ENCODE results near the gene DDX20. TPM values are rescaled to one million over a fixed set of nuclear protein-coding genes. Genes with fewer than 3 reads are reported as not detected.

The DDX20 gene, protein sequence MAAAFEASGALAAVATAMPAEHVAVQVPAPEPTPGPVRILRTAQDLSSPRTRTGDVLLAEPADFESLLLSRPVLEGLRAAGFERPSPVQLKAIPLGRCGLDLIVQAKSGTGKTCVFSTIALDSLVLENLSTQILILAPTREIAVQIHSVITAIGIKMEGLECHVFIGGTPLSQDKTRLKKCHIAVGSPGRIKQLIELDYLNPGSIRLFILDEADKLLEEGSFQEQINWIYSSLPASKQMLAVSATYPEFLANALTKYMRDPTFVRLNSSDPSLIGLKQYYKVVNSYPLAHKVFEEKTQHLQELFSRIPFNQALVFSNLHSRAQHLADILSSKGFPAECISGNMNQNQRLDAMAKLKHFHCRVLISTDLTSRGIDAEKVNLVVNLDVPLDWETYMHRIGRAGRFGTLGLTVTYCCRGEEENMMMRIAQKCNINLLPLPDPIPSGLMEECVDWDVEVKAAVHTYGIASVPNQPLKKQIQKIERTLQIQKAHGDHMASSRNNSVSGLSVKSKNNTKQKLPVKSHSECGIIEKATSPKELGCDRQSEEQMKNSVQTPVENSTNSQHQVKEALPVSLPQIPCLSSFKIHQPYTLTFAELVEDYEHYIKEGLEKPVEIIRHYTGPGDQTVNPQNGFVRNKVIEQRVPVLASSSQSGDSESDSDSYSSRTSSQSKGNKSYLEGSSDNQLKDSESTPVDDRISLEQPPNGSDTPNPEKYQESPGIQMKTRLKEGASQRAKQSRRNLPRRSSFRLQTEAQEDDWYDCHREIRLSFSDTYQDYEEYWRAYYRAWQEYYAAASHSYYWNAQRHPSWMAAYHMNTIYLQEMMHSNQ
- total RNA-seq (2014; rRNA removed; shearing (Covaris generic)) (20.1 and 24.2 TPM in 2 replicates), polyA plus RNA-seq (2016; fragmentation: Nextera tagmentation; extraction: Ambion mirVana) (9.4 and 11.5 TPM in 2 replicates)

GRCh38 chr1:111755331-111756123, at the start of gene DDX20:
Gene DDX20, plus strand, starts transcription at chr1:111755901. Its CDS starts 24 bp downstream, at chr1:111755925.
- 1 to 2% methylated on average over 64 to 67 of the region's 67 CpGs for WGBS, 2 experiments (ENCODE audit: low coverage in 1 of 2, low lambda C conversion rate in 2 of 2, missing lambda C conversion rate in 2 of 2)
- no peaks in the 10 kb centered on the region for H3F3A ChIP-seq (ENCODE audit: insufficient read depth)
- in situ Hi-C loops (cut with MboI) = loop anchor here (10.0 to 25.0 kb wide), 2 partner anchors 281 to 543 kb away; partner anchors contain the start of genes C1orf162 and DENND2D
- DNase-seq = peak; percentile 99
- peak within 1 kb of the TSS; percentile 94 for H3K27ac ChIP-seq
- peak within 1 kb of the TSS; percentile 95 for H3K4me2 ChIP-seq (ENCODE audit: unreplicated experiment)
- no peaks in the 10 kb centered on the region for H3K27me3 ChIP-seq (replicated peaks; ENCODE audit: insufficient read depth)
- no peaks in the 10 kb centered on the region for H3K9me3 ChIP-seq (ENCODE audit: low read depth)
- no peaks in the 10 kb centered on the region for H3K9me2 ChIP-seq (ENCODE audit: insufficient read depth)
- peak within 1 kb of the TSS; percentile 98 for H2AFZ ChIP-seq
- no peaks in the 10 kb centered on the region for H4K20me1 ChIP-seq (ENCODE audit: insufficient read depth)
- TF ChIP-seq EZH2 (IDR thresholded peaks at IDR 0.05; ENCODE audit: insufficient read depth, poor library complexity, severe bottlenecking) (no peak), EZH2phosphoT487 (IDR thresholded peaks at IDR 0.05; ENCODE audit: insufficient read depth, low read depth) (no peak)
- peaks cover 38% of the 10 kb centered on the region for H3K79me2 ChIP-seq (ENCODE audit: insufficient read depth)
- H3K4me1 ChIP-seq (ENCODE audit: insufficient read depth) = peaks cover 6% of the 10 kb centered on the region; the same call in 1 of the 2 replicates
- H3K4me3 ChIP-seq = peak within 1 kb of the TSS; percentile 94
- peaks cover 16% of the 10 kb centered on the region for H3K36me3 ChIP-seq (ENCODE audit: low read depth)
- peak within 1 kb of the TSS; percentile 93 for H3K9ac ChIP-seq

DNA sequence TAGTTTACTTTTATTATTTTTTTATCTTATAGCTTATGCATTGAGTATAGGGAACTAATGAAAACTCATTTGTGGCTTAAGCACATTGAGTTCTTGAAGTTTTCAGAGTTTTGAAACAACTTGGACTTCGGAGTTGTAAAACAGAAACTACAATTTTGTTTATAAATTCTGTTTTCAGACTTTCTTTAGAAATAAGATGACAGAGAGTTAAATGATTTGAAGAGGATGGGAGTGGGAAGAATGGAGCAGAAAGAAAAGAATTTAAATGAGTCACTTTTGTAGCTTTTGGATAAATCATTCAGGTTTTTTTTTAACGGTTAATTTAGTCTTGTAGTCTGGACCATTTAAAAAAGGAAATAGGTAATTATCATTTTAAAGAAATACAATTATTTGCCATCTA, 48.8 kb upstream of the DDX20 start:
- no peaks in the 10 kb centered on the region for H4K20me1 ChIP-seq (ENCODE audit: insufficient read depth)
- H3K4me3 ChIP-seq = no peak overlapping the region
- H3K27me3 ChIP-seq (replicated peaks; ENCODE audit: insufficient read depth) = no peaks in the 10 kb centered on the region
- no peak overlapping the region for H3K9ac ChIP-seq
- peaks cover 50% of the 10 kb centered on the region for H3K36me3 ChIP-seq (ENCODE audit: low read depth)
- H3K9me3 ChIP-seq (ENCODE audit: low read depth) = no peaks in the 10 kb centered on the region
- H3F3A ChIP-seq (ENCODE audit: insufficient read depth) = 0 out of 2 replicates have a peak, but pooled peaks cover 6% of the 10 kb centered on the region
- in situ Hi-C loops (cut with MboI) = no loop called here
- H3K4me2 ChIP-seq (ENCODE audit: unreplicated experiment) = peak overlapping the region; percentile 23
- no peak overlapping the region for H3K27ac ChIP-seq
- no peaks in the 10 kb centered on the region for H3K9me2 ChIP-seq (ENCODE audit: insufficient read depth)
- 73 to 76% methylated on average over 2 of the region's 2 CpGs for WGBS, 2 experiments (ENCODE audit: low coverage in 1 of 2, low lambda C conversion rate in 2 of 2, missing lambda C conversion rate in 2 of 2)
- no peak for TF ChIP-seq EZH2 (IDR thresholded peaks at IDR 0.05; ENCODE audit: insufficient read depth, poor library complexity, severe bottlenecking)
- TF ChIP-seq EZH2phosphoT487 (IDR thresholded peaks at IDR 0.05; ENCODE audit: insufficient read depth, low read depth) = no peak
- no peak overlapping the region for H2AFZ ChIP-seq
- no peak for DNase-seq
- H3K4me1 ChIP-seq (ENCODE audit: insufficient read depth) = peaks cover 12% of the 10 kb centered on the region
- peaks cover 15% of the 10 kb centered on the region; the same call in 1 of the 2 replicates for H3K79me2 ChIP-seq (ENCODE audit: insufficient read depth)

DNA sequence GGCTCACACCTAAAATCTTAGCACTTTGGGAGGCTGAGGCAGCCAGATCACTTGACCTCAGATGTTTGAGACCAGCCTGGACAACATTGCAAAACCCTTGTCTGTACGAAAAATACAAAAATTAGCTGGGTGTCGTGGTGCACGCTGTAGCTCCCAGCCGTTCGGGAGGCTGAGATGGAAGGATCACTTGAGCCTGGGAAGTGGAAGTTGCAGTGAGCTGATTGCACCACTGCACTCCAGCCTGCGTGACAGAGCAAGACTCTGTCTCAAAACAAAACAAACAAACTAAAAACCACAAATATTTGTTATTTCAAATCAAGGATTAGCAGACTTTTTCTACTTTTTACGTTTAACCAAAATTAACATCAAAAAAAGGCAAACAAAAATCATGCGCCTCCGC, 47.8 kb upstream of the DDX20 start:
- DNase-seq = no peak
- no peak overlapping the region for H3K4me2 ChIP-seq (ENCODE audit: unreplicated experiment)

More for the DNA sequence above, 47.8 kb upstream of the DDX20 start:
- H3K4me3 ChIP-seq = no peak overlapping the region
- H3K9me2 ChIP-seq (ENCODE audit: insufficient read depth) = no peaks in the 10 kb centered on the region
- no peaks in the 10 kb centered on the region for H3K9me3 ChIP-seq (ENCODE audit: low read depth)
- TF ChIP-seq EZH2phosphoT487 (IDR thresholded peaks at IDR 0.05; ENCODE audit: insufficient read depth, low read depth) (no peak), EZH2 (IDR thresholded peaks at IDR 0.05; ENCODE audit: insufficient read depth, poor library complexity, severe bottlenecking) (no peak)
- peaks cover 12% of the 10 kb centered on the region for H3K4me1 ChIP-seq (ENCODE audit: insufficient read depth)
- H3K27me3 ChIP-seq (replicated peaks; ENCODE audit: insufficient read depth) = no peaks in the 10 kb centered on the region
- peak overlapping the region; percentile 11; the same call in 1 of the 2 replicates for H3K9ac ChIP-seq
- 0 out of 2 replicates have a peak overlapping the region, but pooled peaks have one; percentile 17 for H3K27ac ChIP-seq
- H2AFZ ChIP-seq = no peak overlapping the region
- peaks cover 51% of the 10 kb centered on the region for H3K36me3 ChIP-seq (ENCODE audit: low read depth)
- 0 out of 2 replicates have a peak, but pooled peaks cover 12% of the 10 kb centered on the region for H3F3A ChIP-seq (ENCODE audit: insufficient read depth)
- no peaks in the 10 kb centered on the region for H4K20me1 ChIP-seq (ENCODE audit: insufficient read depth)
- 83 to 94% methylated on average over 8 to 9 of the region's 9 CpGs for whole genome bisulfite sequencing, 2 experiments (ENCODE audit: low coverage in 1 of 2, low lambda C conversion rate in 2 of 2, missing lambda C conversion rate in 2 of 2)
- in situ Hi-C loops (cut with MboI) = no loop called here
- H3K79me2 ChIP-seq (ENCODE audit: insufficient read depth) = peaks cover 15% of the 10 kb centered on the region; the same call in 1 of the 2 replicates
